Muscle of leg (tissue), 11 donors: ENCODE measurements around the gene SLC29A1. TPM values are rescaled to one million over a fixed set of nuclear protein-coding genes. Genes with fewer than 3 reads are reported as not detected.
"Not testable (repeated sequence)": the region's sequence is repeated elsewhere in the genome, so short reads cannot be mapped to it uniquely, and the experiment has no call there.

ENCODE experiments used
- DNase-seq: peaks from one replicate; pipeline ENCODE4 v3.0.0; 2013
- H3K27ac ChIP-seq: one replicate; pipeline ENCODE4 v1.5.1; 2013; ENCODE audit warnings: mild to moderate bottlenecking, low read length, control low read depth
- H3K27me3 ChIP-seq: one replicate; pipeline ENCODE4 v1.6.1; 2013; ENCODE audit warnings: low read length; ENCODE audit not compliant: control insufficient read depth, insufficient read depth
- H3K36me3 ChIP-seq: one replicate; pipeline ENCODE4 v1.6.1; 2013; ENCODE audit warnings: low read length; ENCODE audit not compliant: control insufficient read depth, insufficient read depth
- H3K4me1 ChIP-seq: one replicate; pipeline ENCODE4 v1.6.1; 2013; ENCODE audit warnings: low read length; ENCODE audit not compliant: control insufficient read depth, insufficient read depth
- H3K4me3 ChIP-seq: one replicate; pipeline ENCODE4 v1.5.1; 2013; ENCODE audit warnings: low read length, control low read depth
- H3K9me3 ChIP-seq: replicated peaks from 2 replicates; pipeline ENCODE4 v1.6.1; 2013; ENCODE audit warnings: low read depth, low read length; ENCODE audit not compliant: control insufficient read depth
- WGBS: methylation state at CpG from one replicate; pipeline ENCODE4 v1.1.5; 2013; ENCODE audit warnings: missing lambda C conversion rate; ENCODE audit not compliant: insufficient coverage; 5-methylcytosine and 5-hydroxymethylcytosine counted together
- polyA plus RNA-seq, 8 donors: library from polyadenylated mRNA; unstranded; fragments of 120-200 nt; gene quantifications; one replicate each; pipeline versions ENCODE4 v1.2.1 to v1.2.3, GENCODE V29; 2013; ENCODE audit warnings: inconsistent platforms in 1 of 8, low replicate concordance in 1 of 8; ENCODE audit not compliant: insufficient read length in 8 of 8, insufficient read depth in 1 of 8
- total RNA-seq: library from RNA; stranded (reverse); fragments of 120-200 nt; gene quantifications from one replicate; pipeline ENCODE4 v1.2.4, GENCODE V29; 2013

The SLC29A1 gene
- total and polyA plus RNA-seq, 9 donors: 27.8 to 94.2 (median 67.5) TPM

DNA sequence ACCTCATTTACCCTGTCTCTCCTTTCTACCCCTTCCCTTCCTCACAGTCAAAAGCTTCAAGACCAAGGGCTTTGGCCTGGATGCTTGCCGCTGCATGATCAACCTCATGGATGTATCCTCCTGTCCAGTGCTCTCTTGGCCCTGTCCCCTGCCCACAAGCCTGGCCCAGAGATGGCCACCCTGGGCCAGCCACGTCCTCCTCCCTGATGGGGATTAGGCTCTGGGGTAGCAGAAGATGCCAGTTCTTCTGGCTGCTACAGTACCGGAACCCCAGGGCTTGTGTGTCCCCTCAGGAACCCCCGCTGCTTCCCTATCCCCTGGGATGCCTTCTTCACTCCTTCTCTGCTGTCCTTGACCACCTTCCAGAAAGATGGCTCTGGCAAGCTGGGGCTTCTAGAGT, 42.5 kb upstream of the SLC29A1 start:
- WGBS: 92% methylated on average over 2 of the region's 4 CpGs
- Histone ChIP-seq H3K4me3 (no peak overlapping the region), H3K9me3 (no peaks in the 10 kb centered on the region), H3K27me3 (no peaks in the 10 kb centered on the region), H3K4me1 (peaks cover 13% of the 10 kb centered on the region), H3K36me3 (no peaks in the 10 kb centered on the region), H3K27ac (no peak overlapping the region)
- no peak for DNase-seq

DNA sequence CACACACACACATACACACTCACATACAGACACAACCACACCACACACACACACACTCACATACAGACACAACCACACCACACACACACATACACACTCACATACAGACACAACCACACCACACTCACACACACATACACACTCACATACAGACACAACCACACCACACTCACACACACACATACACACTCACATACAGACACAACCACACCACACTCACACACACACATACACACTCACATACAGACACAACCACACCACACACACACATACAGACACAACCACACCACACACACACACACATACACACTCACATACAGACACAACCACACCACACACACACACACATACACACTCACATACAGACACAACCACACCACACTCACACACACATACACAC, 41.6 kb upstream of the SLC29A1 start:
- not testable (repeated sequence) for H3K27ac ChIP-seq, H3K27me3 ChIP-seq, H3K4me3 ChIP-seq, H3K36me3 ChIP-seq, H3K9me3 ChIP-seq, DNase-seq
- H3K4me1 ChIP-seq: peaks cover 14% of the 10 kb centered on the region

DNA sequence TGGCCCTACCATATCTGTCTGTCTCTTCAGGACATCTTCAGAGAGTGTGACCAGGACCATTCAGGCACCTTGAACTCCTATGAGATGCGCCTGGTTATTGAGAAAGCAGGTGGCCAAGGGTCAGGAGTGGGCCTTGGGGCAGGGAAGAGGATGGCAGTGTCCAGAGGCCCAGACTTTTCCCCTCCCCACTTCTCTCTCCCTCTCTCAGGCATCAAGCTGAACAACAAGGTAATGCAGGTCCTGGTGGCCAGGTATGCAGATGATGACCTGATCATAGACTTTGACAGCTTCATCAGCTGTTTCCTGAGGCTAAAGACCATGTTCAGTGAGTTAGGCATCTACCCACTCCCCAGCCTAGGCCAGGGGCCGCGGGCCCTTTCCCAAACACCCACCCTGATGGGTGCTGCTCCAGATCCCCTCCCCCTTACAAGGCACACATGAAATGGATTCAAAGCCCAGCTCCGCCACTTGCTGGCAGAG, 40.4 kb upstream of the SLC29A1 start:
- no peaks in the 10 kb centered on the region for H3K9me3 ChIP-seq
- H3K27me3 ChIP-seq: no peaks in the 10 kb centered on the region

DNA sequence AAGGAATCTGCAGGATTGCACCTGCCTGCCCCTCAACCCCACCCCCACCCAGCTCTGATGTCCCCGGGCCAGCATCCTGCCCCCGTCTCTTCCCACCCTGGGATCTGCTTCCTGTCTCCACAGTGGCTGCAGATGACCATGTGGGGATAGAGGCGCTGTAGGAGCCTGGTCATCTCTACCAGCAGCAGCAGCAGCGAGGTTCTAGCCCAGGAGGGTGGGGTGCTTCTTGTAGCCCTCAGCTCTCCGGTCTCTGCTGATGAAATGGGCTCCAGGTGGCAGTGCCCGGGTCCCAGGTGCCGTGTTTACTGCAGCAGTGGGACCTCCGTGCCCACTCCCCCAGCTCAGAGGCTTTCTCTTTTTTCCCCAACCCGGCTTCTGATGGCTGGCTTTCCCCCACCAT, 39.6 kb upstream of the SLC29A1 start:
- no peaks in the 10 kb centered on the region for H3K27me3 ChIP-seq
- 48% methylated on average over 3 of the region's 9 CpGs for WGBS
- no peak overlapping the region for H3K4me3 ChIP-seq
- no peak overlapping the region for H3K27ac ChIP-seq
- H3K9me3 ChIP-seq: no peaks in the 10 kb centered on the region
- no peak for DNase-seq
- H3K36me3 ChIP-seq: no peaks in the 10 kb centered on the region
- H3K4me1 ChIP-seq: peaks cover 8% of the 10 kb centered on the region

More for the DNA sequence above, 40.4 kb upstream of the SLC29A1 start:
- Histone ChIP-seq H3K36me3 (no peaks in the 10 kb centered on the region), H3K4me3 (no peak overlapping the region), H3K4me1 (peaks cover 8% of the 10 kb centered on the region), H3K27ac (no peak overlapping the region)
- no peak for DNase-seq
- 94% methylated on average over 2 of the region's 4 CpGs for WGBS

DNA sequence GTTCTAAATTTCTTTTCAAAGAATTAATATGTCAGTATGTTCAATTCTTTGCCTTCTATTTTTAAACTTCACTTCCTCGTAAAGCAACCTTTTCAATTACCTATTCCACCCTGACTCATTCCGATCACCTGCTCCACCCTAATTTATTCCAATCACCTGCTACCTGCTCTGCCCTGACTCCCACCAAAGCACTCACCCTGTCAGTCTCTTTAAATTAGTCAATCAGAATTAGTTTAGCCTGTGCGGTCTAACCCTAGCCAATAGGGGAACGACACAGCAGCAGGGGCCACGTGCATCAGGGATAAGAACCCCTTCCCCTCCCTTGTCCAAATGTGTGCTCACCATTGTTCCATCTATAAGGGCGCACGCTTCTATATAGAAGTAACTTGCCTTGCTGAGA, 38.0 kb upstream of the SLC29A1 start:
- DNase-seq, H3K4me3 ChIP-seq, H3K36me3 ChIP-seq, H3K27me3 ChIP-seq, H3K4me1 ChIP-seq, H3K9me3 ChIP-seq, H3K27ac ChIP-seq: not testable (repeated sequence)
- WGBS: 79% methylated on average over 3 of the region's 7 CpGs

DNA sequence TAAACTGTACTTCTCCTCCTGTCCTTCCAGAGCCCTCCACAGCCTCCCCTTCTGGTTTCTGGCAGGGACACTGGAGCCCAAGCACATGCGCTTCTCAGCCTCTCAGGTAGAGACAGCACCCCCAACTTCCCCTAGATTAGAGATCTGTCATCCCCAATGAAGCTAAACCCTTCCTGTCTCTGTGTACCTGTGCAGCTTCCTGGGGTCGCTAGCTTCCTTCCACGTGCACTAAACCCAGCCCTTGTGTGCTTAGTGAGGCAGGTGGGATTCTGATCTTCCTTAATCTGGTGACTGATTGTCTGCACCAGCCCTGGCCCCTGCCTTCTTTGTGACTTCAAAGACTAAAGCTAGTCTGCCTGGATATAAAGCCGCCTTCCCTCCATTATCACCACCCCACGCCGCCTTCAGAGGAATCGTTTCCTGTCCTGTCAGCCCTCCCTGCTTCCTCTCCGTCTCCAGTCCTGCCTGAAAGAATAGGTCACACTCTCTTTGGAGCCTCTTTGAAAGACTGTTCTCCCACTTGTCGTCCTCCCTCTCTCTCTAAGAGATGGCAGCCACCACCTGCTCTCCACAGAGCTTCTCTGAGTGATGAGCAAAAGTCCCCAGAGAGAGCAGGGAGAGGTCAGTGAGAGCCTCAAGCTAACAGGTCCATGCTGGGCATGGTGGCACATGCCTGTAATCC, 37.3 kb upstream of the SLC29A1 start:
- no peak overlapping the region for H3K27ac ChIP-seq
- no peak for DNase-seq
- 18% methylated on average over 9 of the region's 9 CpGs for WGBS
- H3K36me3 ChIP-seq: no peaks in the 10 kb centered on the region
- peaks cover 8% of the 10 kb centered on the region for H3K4me1 ChIP-seq
- no peaks in the 10 kb centered on the region for H3K9me3 ChIP-seq
- no peaks in the 10 kb centered on the region for H3K27me3 ChIP-seq
- no peak overlapping the region for H3K4me3 ChIP-seq

DNA sequence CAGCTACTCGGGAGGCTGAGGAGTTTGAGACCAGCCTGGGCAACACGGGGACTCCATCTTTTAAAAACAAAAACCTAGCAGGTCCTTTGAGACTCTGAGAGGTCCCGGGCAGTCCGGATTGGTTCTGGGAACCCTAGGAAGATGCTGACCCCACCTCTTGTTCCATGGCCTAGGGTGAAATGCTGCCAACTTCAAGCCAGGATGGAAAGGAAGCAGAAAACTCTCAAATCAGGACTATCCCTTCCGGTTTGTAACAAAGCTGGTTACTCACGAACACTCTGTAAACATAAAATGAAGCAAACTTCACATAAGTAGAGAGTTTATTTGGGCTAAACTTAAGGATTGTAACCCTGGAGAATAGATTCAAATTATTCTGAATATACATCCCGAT, 36.8 kb upstream of the SLC29A1 start:
- H3K9me3 ChIP-seq: no peaks in the 10 kb centered on the region
- H3K4me1 ChIP-seq: peaks cover 8% of the 10 kb centered on the region
- no peaks in the 10 kb centered on the region for H3K36me3 ChIP-seq
- no peaks in the 10 kb centered on the region for H3K27me3 ChIP-seq
- H3K4me3 ChIP-seq: no peak overlapping the region
- no peak overlapping the region for H3K27ac ChIP-seq
- DNase-seq: no peak
- WGBS: 76% methylated on average over 4 of the region's 7 CpGs

DNA sequence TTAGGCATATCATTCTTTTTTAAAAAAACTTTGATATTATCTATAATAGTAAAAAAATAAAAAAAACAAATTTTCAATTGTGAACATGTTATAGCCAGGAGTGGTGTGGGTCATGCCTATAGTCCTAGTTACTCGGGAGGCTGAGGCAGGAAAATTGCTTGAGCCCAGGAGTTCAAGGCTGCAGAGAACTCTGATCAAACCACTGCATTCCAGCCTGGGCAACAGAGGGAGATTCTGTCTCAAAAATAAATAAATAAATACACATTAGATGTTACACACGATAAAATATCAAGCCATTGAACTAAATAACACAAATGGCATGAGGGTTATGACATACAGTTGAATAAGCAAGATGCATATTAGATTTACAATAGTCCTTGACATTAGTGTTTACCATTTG, 34.6 kb upstream of the SLC29A1 start:
- no CpG with 5 or more reads among the region's 2 CpGs for WGBS
- no peaks in the 10 kb centered on the region for H3K27me3 ChIP-seq
- peaks cover 10% of the 10 kb centered on the region for H3K4me1 ChIP-seq
- H3K27ac ChIP-seq: no peak overlapping the region
- no peaks in the 10 kb centered on the region for H3K36me3 ChIP-seq
- H3K9me3 ChIP-seq: no peaks in the 10 kb centered on the region
- no peak for DNase-seq
- no peak overlapping the region for H3K4me3 ChIP-seq

DNA sequence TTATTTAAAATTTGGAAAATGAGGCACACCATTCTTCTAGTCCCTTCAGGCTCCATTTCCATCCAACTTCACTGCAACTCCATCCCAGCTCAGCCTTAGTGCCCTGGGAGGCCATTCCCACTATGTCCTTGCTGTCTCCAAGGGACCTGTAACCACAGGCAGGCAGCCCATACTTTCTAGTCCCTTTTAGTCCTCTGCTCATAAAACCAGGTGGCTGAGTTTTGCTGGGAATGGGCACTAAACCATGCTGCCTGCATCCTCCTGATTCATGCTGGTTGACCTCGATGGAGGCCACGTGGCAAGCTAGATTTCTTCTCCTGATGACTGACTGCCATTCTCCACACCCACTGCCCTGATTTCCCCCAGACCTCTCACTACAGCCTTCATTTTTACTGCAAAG, 34.1 kb upstream of the SLC29A1 start:
- no peaks in the 10 kb centered on the region for H3K36me3 ChIP-seq
- no peaks in the 10 kb centered on the region for H3K27me3 ChIP-seq
- no peak overlapping the region for H3K4me3 ChIP-seq
- 77% methylated on average over 2 of the region's 2 CpGs for WGBS
- DNase-seq: no peak
- H3K9me3 ChIP-seq: no peaks in the 10 kb centered on the region
- H3K27ac ChIP-seq: no peak overlapping the region
- peaks cover 10% of the 10 kb centered on the region for H3K4me1 ChIP-seq

DNA sequence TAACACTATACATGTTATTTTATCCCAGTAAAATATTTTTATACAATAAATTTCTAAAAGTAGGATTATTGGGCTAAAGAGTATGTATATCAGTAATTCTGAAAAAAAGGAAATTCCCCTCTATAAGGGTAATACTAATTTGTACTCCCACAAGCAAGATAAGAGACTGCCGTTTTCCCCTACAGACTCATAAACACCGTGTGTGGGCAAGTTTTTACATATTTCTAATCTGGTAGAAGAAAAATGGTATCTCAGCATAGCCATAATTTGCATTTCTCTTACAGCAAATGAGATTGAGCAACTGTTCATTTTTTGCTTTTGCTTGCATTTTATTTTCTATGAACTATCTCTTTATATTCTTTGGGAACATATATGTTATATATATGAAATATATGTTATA, 32.7 kb upstream of the SLC29A1 start:
- DNase-seq: no peak
- Histone ChIP-seq H3K4me1 (peaks cover 10% of the 10 kb centered on the region), H3K36me3 (no peaks in the 10 kb centered on the region), H3K27me3 (no peaks in the 10 kb centered on the region), H3K4me3 (no peak overlapping the region), H3K27ac (no peak overlapping the region), H3K9me3 (no peaks in the 10 kb centered on the region)
- WGBS: no CpG with 5 or more reads among the region's 2 CpGs
